GF-D8 (cell line): ENCODE data around the gene GPHN.

Experiments
- DNase-seq: peaks from one replicate; lab custom pipeline; 2025; lab: John Stamatoyannopoulos, UW

GPHN gene

GRCh38 chr14:66507722-66508546, at the start of gene GPHN:
Gene GPHN, plus strand, starts transcription at chr14:66508147.
- DNase-seq: peak; percentile 86

GRCh38 chr14:66459603-66460002, 48.3 kb upstream of the GPHN start:
- DNase-seq: no peak

GRCh38 chr14:66464261-66464660, 43.7 kb upstream of the GPHN start:
- DNase-seq: no peak

GRCh38 chr14:66468778-66469367, 39.1 kb upstream of the GPHN start:
- no peak for DNase-seq

GRCh38 chr14:66471584-66471983, 36.4 kb upstream of the GPHN start:
- DNase-seq: no peak

GRCh38 chr14:66472251-66472650, 35.7 kb upstream of the GPHN start:
- no peak for DNase-seq

- no peak for DNase-seq
These were observed 34.7 kb upstream of the GPHN start for GRCh38 chr14:66473223-66473622.

- no peak for DNase-seq
These were observed 31.0 kb upstream of the GPHN start for GRCh38 chr14:66476964-66477363.

- no peak for DNase-seq
These were observed 30.4 kb upstream of the GPHN start for GRCh38 chr14:66477567-66477966.

GRCh38 chr14:66482873-66483272, 25.1 kb upstream of the GPHN start:
- no peak for DNase-seq

- DNase-seq: no peak
These were observed 24.6 kb upstream of the GPHN start for GRCh38 chr14:66483322-66483721.

GRCh38 chr14:66485029-66485428, 22.9 kb upstream of the GPHN start:
- DNase-seq: no peak

GRCh38 chr14:66485910-66486421, 22.0 kb upstream of the GPHN start, which contains the start of gene CCDC196:
Gene CCDC196, plus strand, starts transcription at chr14:66486371. Its CDS starts 132 bp downstream, at chr14:66486503.
- no peak for DNase-seq

- no peak for DNase-seq
These were observed 20.8 kb upstream of the GPHN start for GRCh38 chr14:66487164-66487563.

- DNase-seq: no peak
These were observed 17.5 kb upstream of the GPHN start for GRCh38 chr14:66490143-66491111.

GRCh38 chr14:66493750-66494149, 14.2 kb upstream of the GPHN start:
- no peak for DNase-seq

GRCh38 chr14:66495218-66496098, 12.5 kb upstream of the GPHN start:
- DNase-seq: peak; percentile 29

- DNase-seq: no peak
These were observed 11.6 kb upstream of the GPHN start for GRCh38 chr14:66496188-66496807.

- no peak for DNase-seq
These were observed 11.0 kb upstream of the GPHN start for GRCh38 chr14:66496911-66497310.

GRCh38 chr14:66498311-66498710, 9.6 kb upstream of the GPHN start:
- DNase-seq: no peak

GRCh38 chr14:66501592-66501991, 6.4 kb upstream of the GPHN start:
- DNase-seq: no peak
